ENCODE results near the gene PNMA8B.
"Not testable (repeated sequence)": the region's sequence is repeated elsewhere in the genome, so short reads cannot be mapped to it uniquely, and the experiment has no call there.

GRCh38 chr19:46496886-46497285, 1.2 kb upstream of the PNMA8B start:
- TF ChIP-seq CTCF, POLR2A, EP300, POLR2AphosphoS5 (IDR thresholded peaks at IDR 0.05): not testable (repeated sequence)
